K562 (cell line): Measurements from ENCODE around the gene ANKRD24.

Experiments
- ATF1 ChIP-seq, 2 experiments: fragments of 450-650 bp in 1 of 2; IDR thresholded peaks; 2 replicates each; pipeline ENCODE4 v1.6.1; 2016; ENCODE audit warnings: missing compliant biosample characterization in 1 of 2, missing genetic modification characterization in 1 of 2
- CCAR2 ChIP-seq: fragments of 200-400 bp; formaldehyde crosslinking; IDR thresholded peaks from 2 replicates; pipeline ENCODE4 v1.6.1; 2017; ENCODE audit warnings: mild to moderate bottlenecking, low read depth, low read length
- CTCF ChIP-seq, 3 experiments: IDR thresholded peaks in 2 of 3; conservative IDR thresholded peaks in 1 of 3; 2 replicates each; pipeline ENCODE4 v1.5.1; 2011 to 2012; ENCODE audit warnings: low read length in 3 of 3, mild to moderate bottlenecking in 3 of 3, control low read depth in 2 of 3, improper control_type of control experiment in 1 of 3, inconsistent platforms in 1 of 3, low read depth in 1 of 3, mixed read lengths in 1 of 3, moderate library complexity in 1 of 3; ENCODE audit not compliant: insufficient read depth in 2 of 3
- CXXC5 ChIP-seq: fragments of 250-450 bp; sonication (Bioruptor Pico); IDR thresholded peaks from 2 replicates; pipeline ENCODE4 v1.8.0; 2022; ENCODE audit warnings: inconsistent platforms, mild to moderate bottlenecking, moderate library complexity
- KDM4B ChIP-seq, 2 experiments: fragments of 450-650 bp in 1 of 2; sonication (generic) in 1 of 2; IDR thresholded peaks; 2 replicates each; pipeline ENCODE4 v1.6.1; 2016 to 2017; ENCODE audit warnings: borderline replicate concordance in 2 of 2, antibody characterized with exemption in 1 of 2, low read depth in 1 of 2, mild to moderate bottlenecking in 1 of 2
- MYBL2 ChIP-seq, 2 experiments: fragments of 450-650 bp in 1 of 2; sonication (generic) in 1 of 2; formaldehyde crosslinking in 1 of 2; IDR thresholded peaks; 2 replicates each; pipeline versions ENCODE4 v1.6.1 to v1.8.1; 2017 to 2022; ENCODE audit warnings: borderline replicate concordance in 1 of 2, inconsistent platforms in 1 of 2, low read depth in 1 of 2, mild to moderate bottlenecking in 1 of 2, missing genetic modification reagents in 1 of 2, moderate library complexity in 1 of 2
- NRF1 ChIP-seq, 2 experiments: fragments of 450-650 bp; IDR thresholded peaks in 1 of 2; conservative IDR thresholded peaks in 1 of 2; 2 replicates each; pipeline ENCODE4 v1.6.1; 2014; ENCODE audit warnings: mild to moderate bottlenecking in 2 of 2
- PREB ChIP-seq: sonication (generic); formaldehyde crosslinking; IDR thresholded peaks from 2 replicates; pipeline ENCODE4 v1.8.1; 2023; ENCODE audit warnings: mild to moderate bottlenecking, missing genetic modification reagents
- ZNF384 ChIP-seq: IDR thresholded peaks from 2 replicates; pipeline ENCODE4 v1.6.1; 2012; ENCODE audit warnings: low read depth, low read length, improper control_type of control experiment
- TF ChIP-seq, protein P1 (sequence below): conservative IDR thresholded peaks from 2 replicates; pipeline ENCODE4 v1.6.1; 2011; ENCODE audit warnings: low read depth, mild to moderate bottlenecking, low read length; ENCODE audit not compliant: control insufficient read depth

- TF ChIP-seq, protein P1, sequence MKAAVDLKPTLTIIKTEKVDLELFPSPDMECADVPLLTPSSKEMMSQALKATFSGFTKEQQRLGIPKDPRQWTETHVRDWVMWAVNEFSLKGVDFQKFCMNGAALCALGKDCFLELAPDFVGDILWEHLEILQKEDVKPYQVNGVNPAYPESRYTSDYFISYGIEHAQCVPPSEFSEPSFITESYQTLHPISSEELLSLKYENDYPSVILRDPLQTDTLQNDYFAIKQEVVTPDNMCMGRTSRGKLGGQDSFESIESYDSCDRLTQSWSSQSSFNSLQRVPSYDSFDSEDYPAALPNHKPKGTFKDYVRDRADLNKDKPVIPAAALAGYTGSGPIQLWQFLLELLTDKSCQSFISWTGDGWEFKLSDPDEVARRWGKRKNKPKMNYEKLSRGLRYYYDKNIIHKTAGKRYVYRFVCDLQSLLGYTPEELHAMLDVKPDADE, result no peak
- TF ChIP-seq ATF1 (CRISPR knock-in tag; IDR thresholded peaks at IDR 0.05), result no peak
- no peak for TF ChIP-seq ATF1 (tag; IDR thresholded peaks at IDR 0.05)
- TF ChIP-seq CTCF (IDR thresholded peaks at IDR 0.05 in 2 of 3, conservative IDR thresholded peaks at IDR 0.05 in 1 of 3; ENCODE audit: insufficient read depth in 2 of 3, low read depth in 1 of 3, low read length in 3 of 3), result no peak
- TF ChIP-seq NRF1 (conservative IDR thresholded peaks at IDR 0.05 in 1 of 2, IDR thresholded peaks at IDR 0.05 in 1 of 2), result no peak
- no peak for TF ChIP-seq MYBL2 (IDR thresholded peaks at IDR 0.05; ENCODE audit: low read depth)
- TF ChIP-seq MYBL2 (CRISPR knock-in tag; IDR thresholded peaks at IDR 0.05; ENCODE audit: borderline replicate concordance), result no peak
- no peak for TF ChIP-seq CXXC5 (CRISPR knock-in tag)
- no peak for TF ChIP-seq CCAR2
- no peak for TF ChIP-seq KDM4B (IDR thresholded peaks at IDR 0.05; ENCODE audit: borderline replicate concordance in 2 of 2, low read depth in 1 of 2)
- no peak for TF ChIP-seq PREB (CRISPR knock-in tag)
- TF ChIP-seq ZNF384, result no peak
Observed at GRCh38 chr19:4161415-4162077, 20.9 kb upstream of the ANKRD24 start.
